Lung microvascular endothelial cell (primary cell): ENCODE results near the gene ATF6B. TPM values are rescaled to one million over a fixed set of nuclear protein-coding genes. Genes with fewer than 3 reads are reported as not detected.
A peak's percentile ranks its signal among the peaks of the same experiment; 100 is the strongest.
"Not testable (repeated sequence)": the region's sequence is repeated elsewhere in the genome, so short reads cannot be mapped to it uniquely, and the experiment has no call there.

Experiments used
- DNase-seq, 2 donors: peaks; one replicate each; pipeline versions ENCODE4 v3.0.0 to v3.0.0-alpha.2; 2010; ENCODE audit warnings: low read depth in 2 of 2
- total RNA-seq: library from RNA; depleted of rRNA; stranded (reverse); fragments of >200 nt; gene quantifications from 2 replicates; pipeline ENCODE4 v1.2.1, GENCODE V29; 2014

ATF6B gene
- total RNA-seq, 1 donor from 2014 or later: 11.5 TPM

DNA sequence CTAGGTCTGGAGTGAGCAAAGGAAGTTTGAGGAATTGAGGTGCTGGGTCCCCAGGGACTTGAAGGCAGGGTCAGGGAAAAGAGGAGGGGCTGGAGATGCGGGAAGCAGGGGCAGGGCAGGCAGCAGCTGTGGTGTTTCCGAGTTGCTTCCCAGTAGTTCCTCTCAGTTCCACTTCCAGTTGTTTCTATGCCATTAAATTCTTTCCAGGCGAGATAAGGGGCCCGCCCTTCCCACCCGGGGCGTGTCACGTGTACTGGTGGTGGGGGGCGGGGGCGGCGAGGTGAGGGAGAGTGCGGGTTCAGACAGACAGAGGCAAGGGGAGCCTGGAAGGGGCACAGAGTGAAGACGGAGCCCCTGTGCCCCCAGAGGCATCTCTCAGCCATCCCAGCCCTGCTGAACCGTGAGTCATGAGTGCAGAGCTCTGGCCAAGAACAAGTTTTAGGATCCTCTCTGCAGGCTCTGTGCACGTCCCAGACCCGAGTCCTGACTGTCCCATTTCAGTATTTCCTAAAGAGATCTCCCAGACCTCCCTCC lies 19.9 kb downstream of the ATF6B start:
- DNase-seq: peak in 1 of 2 donors; percentile 67

DNA sequence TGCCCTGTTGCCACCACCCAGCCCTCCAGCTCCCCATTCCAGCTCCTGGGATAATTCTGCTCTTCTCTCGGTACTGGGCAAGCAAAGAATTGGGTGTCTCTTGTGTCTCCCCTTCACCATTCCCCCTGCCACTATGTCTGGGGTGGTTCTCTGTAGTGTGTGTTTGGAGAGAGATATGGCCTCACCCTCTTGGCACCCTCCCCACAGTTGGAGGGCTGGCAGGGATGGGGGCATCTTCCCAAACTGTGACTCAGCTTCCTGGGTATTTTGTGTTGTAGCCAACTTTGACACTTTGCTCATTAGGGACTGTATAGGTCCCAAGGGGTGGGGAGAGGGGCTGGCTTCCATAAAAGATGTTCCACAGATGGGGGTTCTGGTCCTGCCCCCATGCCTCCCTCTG lies 20.6 kb downstream of the ATF6B start:
- DNase-seq: no peak

DNA sequence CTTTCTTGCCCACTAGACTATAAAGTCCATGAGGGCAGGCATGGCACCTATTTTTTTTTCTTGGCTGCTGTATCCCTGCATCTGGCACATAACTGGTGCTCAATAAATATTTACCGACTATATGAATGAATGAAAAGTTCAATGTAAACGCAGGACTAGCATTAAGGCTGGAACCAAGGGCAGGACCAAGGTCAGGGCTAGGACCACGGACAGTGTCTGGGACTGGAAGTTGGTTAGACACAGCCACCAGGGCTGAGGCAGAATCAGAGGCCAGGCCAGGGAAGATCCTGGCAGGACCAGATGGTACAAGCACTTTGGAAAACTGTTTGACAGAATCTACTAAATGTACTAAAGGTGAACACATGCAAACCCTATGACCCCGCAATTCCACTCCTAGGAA lies 22.6 kb downstream of the ATF6B start:
- peak; percentile 29 to 46 for DNase-seq

DNA sequence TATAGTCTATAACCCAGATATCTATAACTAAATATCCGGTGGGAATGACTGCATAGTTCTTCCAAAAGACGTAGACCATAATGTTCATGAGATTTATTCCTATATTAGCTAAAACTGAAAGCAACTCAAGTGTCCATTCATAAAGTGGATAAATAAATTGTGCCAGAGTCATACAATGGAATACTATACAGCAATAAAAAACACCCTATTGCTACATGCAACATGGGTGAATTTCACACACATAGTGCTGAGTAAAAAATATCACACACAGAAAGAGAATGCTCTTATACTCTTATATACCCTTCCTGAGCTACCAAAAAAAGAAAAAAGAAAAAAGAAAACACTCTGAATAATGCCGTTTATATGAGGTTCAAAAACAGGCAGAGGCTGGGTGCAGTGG lies 25.8 kb downstream of the ATF6B start:
- no peak for DNase-seq

DNA sequence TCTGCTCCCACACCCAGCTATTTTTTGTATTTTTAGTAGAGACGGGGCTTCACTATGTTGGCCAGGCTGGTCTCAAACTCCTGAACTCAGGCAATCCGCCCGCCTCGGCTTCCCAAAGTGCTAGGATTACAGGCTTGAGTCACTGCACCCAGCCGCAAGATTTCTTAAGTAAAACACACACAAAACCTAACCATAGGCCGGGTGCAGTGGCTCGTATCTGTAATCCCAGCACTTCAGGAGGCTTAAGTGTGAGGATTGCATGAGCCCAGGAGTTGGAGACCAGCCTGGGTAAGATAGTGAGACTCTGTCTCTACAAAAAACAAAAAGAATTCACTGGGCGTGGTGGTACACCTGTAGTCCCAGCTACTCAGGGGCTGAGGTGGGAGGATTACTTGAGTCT lies 27.8 kb downstream of the ATF6B start:
- DNase-seq: not testable (repeated sequence)

DNA sequence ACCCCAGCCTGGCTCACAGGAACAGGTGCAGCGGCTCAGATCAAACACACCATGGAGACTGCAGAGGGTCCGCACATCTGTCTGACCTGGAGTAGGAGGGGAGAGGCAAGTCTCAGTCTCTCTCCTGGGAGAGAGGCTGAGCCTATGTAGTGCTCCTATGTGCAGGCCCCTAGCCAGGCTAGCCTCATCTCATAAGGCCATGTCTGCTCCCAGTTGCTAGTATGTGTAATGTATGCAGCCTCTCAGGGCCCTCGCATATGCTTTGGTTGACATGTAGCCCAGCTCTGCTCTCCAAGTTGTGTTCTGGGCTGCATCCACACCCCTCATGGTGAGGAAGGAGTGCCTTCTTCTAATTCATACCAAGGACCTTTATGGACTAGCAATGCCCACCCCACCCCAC lies 30.7 kb downstream of the ATF6B start:
- no peak for DNase-seq

DNA sequence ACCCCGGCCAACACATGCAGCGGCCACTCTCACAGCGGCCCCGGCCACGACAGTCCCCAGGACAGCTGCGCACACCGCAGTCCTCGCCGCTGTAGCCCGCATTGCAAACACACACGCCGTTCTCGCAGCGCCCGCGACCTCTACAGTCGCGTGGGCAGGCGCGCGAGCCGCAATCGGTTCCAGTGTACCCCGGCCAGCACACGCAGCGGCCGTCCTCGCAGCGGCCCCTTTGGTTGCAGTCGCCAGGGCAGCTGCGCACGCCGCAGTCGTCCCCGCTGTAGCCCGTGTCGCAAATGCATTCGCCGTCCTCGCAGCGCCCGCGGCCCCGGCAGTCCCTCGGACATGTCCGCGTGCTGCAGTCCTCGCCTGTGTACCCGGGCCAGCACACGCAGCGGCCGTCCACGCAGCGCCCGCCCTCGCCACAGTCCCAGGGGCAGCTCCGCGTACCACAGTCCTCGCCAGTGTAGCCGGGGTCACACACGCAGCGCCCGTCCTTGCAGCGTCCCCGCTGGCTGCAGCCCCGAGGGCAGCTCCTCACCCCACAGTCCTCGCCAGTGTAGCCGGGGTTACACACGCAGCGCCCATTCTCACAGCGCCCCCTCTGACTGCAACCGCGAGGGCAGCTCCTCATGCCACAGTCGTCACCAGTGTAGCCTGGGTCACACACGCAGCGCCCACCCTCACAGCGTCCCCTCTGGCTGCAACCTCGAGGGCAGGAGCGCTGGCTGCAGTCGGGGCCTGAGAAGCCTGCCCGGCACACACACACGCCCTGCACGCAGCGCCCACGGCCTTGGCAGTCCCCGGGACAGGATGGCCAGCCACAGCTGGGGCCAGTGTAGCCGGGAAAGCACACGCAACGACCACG lies 31.4 kb downstream of the ATF6B start:
- DNase-seq: no peak

DNA sequence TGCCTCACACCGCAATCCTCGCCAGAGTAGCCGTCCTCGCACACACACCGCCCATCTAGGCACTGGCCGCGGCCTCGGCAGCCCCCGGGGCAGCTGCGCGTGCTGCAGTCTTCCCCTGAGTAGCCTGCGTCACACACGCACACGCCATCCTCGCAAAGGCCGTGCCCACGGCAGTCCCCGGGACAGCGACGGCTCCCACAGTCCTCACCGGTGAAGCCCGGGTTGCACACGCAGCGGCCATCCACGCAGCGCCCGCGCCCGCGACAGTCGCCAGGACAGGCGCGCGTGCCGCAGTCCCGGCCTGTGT lies 32.0 kb downstream of the ATF6B start:
- no peak for DNase-seq

DNA sequence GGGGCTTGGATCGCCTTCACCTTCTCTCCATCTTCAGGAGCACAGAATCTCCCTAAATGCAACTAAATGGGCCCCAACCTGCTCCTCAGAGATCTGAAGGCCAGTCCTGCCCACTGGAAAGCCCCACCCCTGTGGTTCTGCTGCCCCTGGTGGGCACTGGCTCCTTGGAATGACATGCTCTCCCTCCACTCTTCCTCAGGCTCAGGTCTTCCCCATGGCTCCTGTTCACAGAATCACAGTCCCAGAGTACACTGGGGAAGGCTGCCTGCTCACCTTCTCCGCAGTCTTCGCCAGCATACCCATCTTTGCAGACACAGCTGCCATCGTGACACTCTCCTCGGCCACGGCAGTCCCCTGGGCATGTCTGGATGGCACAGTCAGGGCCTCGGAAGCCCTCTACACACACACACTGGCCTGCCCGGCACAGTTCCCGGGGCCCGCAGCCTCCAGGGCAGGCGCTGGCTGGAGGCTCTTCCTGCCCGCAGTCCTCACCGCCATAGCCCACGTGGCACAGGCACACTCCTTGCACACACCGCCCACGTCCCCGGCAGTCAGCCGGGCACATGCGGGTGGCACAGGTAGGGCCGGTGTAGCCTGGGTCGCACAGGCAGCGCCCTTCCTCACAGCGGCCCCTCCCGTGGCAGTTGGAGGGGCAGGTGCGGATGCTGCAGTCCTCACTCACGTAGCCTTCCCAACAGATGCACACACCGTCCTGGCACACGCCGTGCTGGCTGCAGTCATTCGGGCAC lies 32.5 kb downstream of the ATF6B start:
- DNase-seq: no peak

DNA sequence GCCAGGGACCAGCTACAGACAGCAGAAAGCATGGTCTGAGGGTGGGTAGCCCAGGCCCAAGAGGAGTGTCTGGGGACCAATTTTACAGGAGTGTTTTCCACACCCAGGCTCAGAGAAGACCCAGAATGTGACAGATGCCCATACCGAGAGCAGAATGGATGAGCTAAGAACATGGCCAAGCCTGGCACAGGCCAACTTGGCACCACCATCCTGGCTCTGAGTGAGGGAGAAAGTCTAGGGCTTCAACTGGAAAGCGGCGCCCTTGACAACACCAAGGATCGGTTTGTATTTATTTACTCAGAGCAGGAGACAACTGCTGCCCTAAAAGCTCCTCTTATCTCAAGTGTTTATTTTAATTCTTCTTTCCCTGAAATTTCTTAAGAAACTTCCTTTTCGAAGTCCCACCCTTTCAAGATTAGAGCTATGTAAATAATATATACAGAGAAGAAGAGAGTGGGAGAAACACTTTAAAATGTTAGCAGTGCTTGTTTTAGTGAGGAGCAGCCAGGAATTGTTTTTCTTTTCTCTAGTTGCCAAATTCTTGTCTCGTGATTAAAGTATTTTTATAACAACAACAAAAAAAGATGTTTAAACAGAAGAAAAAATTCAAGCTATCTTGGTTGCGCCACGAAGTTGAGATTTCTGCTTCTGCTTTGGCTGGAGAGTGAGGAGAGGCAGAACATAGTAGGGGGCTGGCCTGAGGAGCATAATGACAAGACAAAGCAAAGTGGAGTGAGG lies 35.1 kb downstream of the ATF6B start:
- no peak for DNase-seq

DNA sequence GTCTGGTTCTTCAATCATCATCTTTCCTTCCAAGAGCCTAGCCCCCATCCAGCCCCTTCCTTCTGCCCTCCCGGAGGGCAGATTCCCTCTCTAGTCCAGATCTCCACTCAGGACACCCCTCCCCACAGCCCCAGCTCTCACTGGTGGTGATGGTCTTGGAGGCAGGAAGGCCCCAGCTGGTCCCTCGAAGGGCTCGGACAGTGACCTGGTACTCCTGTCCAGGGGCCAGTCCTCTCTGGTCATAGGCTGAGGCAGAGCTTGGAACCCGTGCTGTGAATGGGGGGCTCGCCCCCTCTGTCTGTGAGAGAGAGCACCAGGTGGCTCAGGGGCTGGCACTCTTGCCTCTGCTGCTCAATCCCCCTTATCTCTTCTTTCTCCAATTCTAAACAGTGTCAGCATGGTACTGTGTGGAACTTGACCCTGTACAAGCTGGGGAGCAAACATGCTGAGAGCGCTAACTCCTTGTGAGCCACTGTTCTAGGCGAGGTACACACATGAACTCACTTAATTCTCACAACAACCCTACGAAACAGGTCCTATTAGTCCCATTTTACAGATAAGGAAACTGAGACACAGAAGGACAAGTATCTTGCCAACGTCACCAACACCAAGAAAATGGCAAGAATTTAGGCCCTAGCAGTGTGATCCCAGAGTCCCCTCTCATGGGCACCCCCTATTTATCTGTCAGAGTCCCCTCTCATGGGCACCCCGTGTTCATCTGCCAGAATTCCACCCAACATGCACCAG lies 38.8 kb downstream of the ATF6B start:
- no peak for DNase-seq

DNA sequence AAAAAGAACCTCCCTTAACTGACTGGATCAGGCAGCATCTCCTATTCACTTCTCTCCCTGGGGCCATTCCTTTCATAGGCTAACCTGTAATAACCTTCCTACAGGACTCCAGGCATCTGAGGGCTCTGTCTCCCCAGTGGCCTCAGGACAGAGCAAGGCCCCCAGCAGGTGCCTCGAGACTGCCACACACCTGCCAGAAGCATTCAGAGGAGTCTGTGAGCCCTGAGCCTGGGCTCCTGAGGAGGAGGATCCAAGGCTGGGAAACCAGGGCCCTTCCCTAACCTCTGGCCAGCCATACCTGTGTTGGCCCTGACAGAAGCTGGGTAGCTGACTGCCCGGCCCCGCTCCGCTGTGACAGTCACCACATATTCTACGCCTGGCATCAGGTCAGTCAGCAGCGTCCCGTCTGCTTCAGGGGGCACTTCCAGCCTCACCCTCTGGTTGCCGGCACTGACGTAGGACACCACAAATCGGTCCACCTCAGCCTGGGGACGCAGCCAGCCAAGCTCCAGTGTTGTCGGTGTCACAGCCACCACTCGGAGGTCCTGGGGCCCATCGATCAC lies 39.5 kb downstream of the ATF6B start:
- no peak for DNase-seq

DNA sequence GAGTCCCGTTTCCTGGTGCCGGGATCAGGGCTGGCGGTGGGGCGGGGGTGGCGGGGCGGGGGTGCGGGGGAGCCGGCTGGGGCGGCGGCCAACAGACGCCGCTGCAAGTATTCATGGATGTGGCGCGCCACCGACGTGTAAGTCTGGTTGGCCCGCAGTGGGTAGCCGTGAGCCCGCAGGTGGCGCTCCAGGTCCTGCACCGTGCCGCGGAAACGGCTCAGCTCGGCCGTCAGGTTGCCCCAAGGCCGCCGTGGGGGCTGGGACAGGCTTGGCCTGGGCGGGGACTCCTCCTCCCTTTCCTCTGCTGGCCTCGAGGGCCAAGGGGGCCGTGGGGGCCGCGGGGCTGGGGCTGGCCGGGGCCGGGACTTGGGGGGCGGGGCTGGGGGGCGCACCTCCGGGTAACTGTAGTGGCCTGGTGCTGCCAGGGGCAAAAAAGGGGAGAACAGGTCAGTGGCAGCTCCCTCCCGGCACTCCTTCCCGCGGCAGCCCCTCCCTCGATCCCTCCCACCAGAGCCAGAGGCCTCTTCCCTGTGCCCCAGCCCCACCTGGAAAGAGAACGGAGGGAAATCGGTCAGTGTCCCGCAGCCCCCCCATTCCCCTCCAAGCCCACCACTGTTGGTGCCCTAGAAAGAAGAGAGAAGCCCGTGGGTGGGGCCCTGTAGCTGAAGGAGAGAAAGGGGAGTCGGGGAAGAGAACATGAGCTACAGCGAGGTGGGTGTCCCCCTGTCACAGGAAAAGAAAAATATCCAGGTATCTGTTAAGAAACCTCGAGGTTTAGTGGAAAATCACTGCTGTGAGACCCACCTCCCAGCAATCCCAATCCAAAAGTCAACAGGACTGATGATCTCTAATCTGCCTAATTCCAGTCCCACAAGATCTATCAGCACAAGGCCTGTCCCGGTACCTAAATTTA lies 40.2 kb downstream of the ATF6B start:
- peak; percentile 82 to 93 for DNase-seq

DNA sequence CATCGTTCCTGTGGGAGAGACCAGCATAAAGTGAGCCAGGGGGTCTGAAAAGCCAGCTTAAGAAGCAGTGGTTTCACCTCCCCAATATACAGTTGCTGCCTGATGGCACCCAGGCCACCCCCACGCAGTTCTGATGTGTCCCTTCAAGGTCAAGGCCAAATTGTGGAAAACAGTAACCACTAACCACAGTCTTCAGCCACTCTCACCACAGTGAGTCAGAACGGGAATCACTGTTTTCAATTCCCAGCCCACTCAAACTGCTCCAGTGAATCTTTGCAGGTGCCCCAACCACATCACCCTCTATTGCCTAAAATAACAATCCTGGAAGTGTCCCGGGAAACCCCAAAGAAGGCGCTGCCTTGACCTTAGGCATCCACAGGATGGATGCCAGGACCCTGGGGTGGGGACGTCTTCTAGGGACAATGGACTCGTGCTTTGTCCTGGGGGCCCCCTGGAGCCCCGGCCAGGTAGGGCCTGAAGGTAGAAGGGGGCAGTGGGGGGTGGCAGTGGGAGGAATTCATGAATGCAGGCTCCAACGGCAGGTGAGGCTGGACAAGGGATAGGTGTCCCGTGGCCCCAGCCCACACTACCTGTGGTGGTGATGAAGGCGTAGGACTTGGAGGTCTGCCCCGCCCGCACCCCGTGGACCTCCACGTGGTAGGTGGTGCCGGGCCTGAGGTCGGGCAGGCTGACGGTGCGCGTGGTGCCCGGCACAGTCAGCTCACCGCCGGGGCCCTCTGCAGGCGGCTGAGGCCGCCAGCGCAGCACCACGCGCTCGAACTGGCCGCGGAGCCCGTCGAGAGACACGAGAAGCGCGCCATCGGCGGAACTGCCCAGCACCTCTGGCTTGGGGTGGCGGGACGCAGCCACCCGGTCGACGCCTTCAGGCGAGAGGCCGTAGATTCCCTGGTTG lies 41.1 kb downstream of the ATF6B start:
- peak in 1 of 2 donors; percentile 18 for DNase-seq

DNA sequence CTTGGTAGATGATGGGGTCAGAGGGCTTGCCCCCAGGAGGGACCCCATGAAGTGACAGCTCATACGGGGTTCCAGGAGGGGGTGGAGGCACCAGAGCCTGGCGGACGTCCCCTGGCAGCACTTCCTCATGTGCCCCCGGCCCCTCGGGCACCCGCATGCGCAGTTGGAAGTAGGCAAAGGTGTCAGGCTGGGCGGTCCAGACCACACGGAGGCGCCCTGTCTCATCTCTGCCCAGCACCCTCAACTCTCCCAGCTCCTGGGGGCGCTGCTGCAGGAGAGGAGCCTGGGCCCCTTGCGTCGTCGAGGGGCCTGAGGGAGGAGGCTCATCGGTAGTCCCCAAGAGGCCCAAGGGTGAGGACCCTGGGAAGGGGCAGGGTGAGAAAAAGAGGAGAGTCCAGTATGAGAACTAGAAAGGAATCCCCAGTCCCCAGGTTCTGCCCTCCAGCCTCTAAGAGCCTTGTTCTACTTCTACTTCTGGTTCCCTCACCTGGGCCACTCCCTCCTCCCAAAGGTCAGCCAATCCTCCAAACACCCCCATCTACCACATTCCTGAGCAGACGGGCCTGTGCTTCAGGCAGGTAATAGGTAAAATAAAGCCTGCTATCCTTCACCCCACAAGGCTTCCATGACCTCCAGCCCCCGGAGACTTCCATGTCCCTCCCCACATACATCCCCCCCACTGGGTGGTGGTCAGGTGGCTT lies 42.1 kb downstream of the ATF6B start:
- no peak for DNase-seq

DNA sequence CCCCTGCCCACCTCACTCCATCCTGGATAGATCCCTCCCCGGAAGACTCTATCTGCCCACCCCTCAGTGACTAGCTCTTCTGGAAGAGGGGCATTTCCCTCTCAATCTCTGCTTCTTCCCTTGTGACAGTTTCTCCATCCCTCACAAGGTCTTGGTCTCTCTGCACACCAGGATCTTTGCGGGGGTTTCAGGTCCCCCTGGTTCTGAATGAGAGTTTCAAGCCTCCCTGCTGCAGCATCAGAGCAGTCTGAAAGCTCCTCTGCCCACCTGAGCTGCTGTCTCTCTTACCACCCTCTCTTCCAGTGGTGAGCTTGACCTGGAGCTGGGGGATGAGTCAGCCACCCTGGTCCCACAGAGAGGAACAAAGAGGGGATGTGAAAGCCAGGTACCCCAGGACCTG lies 43.3 kb downstream of the ATF6B start:
- DNase-seq: no peak

DNA sequence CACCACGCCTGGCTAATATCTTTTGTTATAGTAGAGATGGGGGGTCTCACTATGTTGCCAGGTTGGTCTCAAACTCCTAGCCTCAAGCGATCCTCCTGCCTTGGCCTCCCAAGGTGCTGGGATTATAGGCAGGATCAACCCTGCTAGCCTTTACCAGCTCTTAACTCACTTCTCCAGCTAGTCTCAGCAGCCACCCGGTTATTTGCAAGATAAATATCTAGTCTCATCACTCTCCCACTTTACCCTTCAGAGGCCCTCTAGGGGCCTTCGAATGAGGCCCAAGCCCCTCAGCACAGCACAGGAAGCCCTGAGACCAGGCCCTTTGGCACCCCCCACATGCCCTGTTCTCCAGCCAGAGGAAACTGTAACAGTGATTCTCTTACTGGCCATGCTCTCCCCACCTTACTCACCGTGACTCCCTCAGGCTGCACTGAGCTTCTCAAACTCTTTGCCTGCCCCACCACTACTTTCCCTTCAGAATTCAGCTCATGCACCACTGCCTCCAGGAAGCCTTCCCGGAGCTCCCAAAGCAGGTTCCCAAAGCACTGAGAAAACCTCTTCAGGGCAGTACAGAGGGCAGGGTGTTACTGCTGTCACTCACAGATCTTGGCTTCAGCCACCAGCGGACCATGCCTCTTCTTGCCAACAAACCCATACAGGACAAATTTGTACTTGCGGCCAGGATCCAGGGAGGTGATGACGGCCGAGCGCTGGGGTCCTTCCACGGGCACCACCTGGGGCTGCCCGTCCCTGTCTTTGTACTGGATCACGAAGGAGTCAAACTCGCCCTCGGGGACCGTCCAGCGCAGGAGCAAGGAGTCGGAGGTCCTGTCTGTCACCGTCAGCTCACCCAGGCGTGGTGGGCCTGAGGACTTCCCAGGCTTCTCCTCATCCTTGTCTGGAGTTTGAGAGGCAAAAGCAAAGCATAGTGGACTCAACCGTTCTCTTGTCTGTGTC lies 44.0 kb downstream of the ATF6B start:
- DNase-seq: no peak
